Peyer's patch (tissue), 4 donors: ENCODE results near the gene HAUS5. TPM values are rescaled to one million over a fixed set of nuclear protein-coding genes. Genes with fewer than 3 reads are reported as not detected.

ENCODE experiments used
- DNase-seq, 3 donors: peaks; one replicate each; pipeline ENCODE4 v3.0.0-alpha.2; 2017 to 2019
- H3K27ac ChIP-seq, 4 donors: fragments of 200-600 bp; sonication (generic); one replicate each; pipeline ENCODE4 v1.5.1; 2016 to 2019
- H3K27me3 ChIP-seq, 2 donors: fragments of 200-600 bp; sonication (generic); one replicate each; pipeline ENCODE4 v1.5.1; 2019
- H3K36me3 ChIP-seq, 3 donors: fragments of 200-600 bp; sonication (generic); one replicate each; pipeline ENCODE4 v1.5.1; 2016 to 2019
- H3K4me1 ChIP-seq, 4 donors: fragments of 200-600 bp; sonication (generic); one replicate each; pipeline ENCODE4 v1.5.1; 2016 to 2019
- H3K4me3 ChIP-seq, 4 donors: fragments of 200-600 bp; sonication (generic); 1 replicate in 3 of 4; 2 replicates in 1 of 4; pipeline ENCODE4 v1.5.1; 2016 to 2019; ENCODE audit warnings: mild to moderate bottlenecking in 1 of 4
- H3K9me3 ChIP-seq, 4 donors: fragments of 200-600 bp; sonication (generic); one replicate each; pipeline ENCODE4 v1.5.1; 2016 to 2019; ENCODE audit warnings: mild to moderate bottlenecking in 1 of 4
- CTCF ChIP-seq, 6 experiments: fragments of 450-650 bp in 4 of 6; fragments of 200-600 bp in 2 of 6; sonication (generic) in 1 of 6; IDR thresholded peaks; one replicate each; pipeline ENCODE4 v1.5.1; 2017 to 2019; ENCODE audit warnings: antibody characterized with exemption in 6 of 6, mild to moderate bottlenecking in 3 of 6, moderate library complexity in 1 of 6
- POLR2A ChIP-seq, 2 donors: fragments of 450-650 bp; IDR thresholded peaks; one replicate each; pipeline ENCODE4 v1.5.1; 2017; ENCODE audit warnings: antibody characterized with exemption in 2 of 2, mild to moderate bottlenecking in 2 of 2, moderate library complexity in 2 of 2
- total RNA-seq, 4 donors: library from RNA; depleted of rRNA; stranded (reverse); fragments of >200 nt; gene quantifications; one replicate each; pipeline ENCODE4 v1.1.0, GENCODE V29; 2016

Gene HAUS5
- total RNA-seq, 4 donors from 2014 or later: 2.8 to 42.9 (median 8.3) TPM

DNA sequence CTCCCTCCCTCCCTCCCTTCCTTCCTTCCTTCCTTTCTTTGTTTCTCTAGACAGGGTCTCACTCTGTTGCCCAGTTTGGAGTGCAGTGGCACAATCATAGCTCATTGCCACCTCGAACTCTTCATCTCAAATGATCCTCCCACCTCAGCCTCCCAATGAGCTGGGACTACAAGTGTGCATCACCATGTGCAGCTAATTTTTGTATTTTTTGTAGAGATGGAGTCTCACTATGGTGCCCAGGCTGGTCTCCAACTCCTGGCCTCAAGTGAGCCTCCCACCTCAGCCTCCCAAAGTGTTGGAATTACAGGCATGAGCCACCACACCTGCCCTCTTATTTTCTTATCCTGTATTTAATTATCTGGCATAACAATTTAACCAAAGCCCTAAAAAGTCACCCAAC, 58.2 kb downstream of the HAUS5 start:
- H3K36me3 ChIP-seq: no peaks in the 10 kb centered on the region
- no peak overlapping the region for H3K4me3 ChIP-seq
- no peaks in the 10 kb centered on the region for H3K27me3 ChIP-seq
- TF ChIP-seq CTCF (IDR thresholded peaks at IDR 0.05) (no peak), POLR2A (IDR thresholded peaks at IDR 0.05) (no peak)
- H3K9me3 ChIP-seq: no peaks in the 10 kb centered on the region
- peaks cover 0 to 6% (median 0%) of the 10 kb centered on the region in 4 donors for H3K4me1 ChIP-seq
- no peak for DNase-seq
- H3K27ac ChIP-seq: no peak overlapping the region

GRCh38 chr19:35671818-35672217, 59.3 kb downstream of the HAUS5 start:
- no peak overlapping the region for H3K4me3 ChIP-seq
- no peak overlapping the region for H3K27ac ChIP-seq
- H3K9me3 ChIP-seq: no peaks in the 10 kb centered on the region
- H3K4me1 ChIP-seq: peaks cover 0 to 6% (median 0%) of the 10 kb centered on the region in 4 donors
- TF ChIP-seq CTCF (IDR thresholded peaks at IDR 0.05) (no peak), POLR2A (IDR thresholded peaks at IDR 0.05) (no peak)
- DNase-seq: no peak
- no peaks in the 10 kb centered on the region for H3K36me3 ChIP-seq
- no peaks in the 10 kb centered on the region for H3K27me3 ChIP-seq

DNA sequence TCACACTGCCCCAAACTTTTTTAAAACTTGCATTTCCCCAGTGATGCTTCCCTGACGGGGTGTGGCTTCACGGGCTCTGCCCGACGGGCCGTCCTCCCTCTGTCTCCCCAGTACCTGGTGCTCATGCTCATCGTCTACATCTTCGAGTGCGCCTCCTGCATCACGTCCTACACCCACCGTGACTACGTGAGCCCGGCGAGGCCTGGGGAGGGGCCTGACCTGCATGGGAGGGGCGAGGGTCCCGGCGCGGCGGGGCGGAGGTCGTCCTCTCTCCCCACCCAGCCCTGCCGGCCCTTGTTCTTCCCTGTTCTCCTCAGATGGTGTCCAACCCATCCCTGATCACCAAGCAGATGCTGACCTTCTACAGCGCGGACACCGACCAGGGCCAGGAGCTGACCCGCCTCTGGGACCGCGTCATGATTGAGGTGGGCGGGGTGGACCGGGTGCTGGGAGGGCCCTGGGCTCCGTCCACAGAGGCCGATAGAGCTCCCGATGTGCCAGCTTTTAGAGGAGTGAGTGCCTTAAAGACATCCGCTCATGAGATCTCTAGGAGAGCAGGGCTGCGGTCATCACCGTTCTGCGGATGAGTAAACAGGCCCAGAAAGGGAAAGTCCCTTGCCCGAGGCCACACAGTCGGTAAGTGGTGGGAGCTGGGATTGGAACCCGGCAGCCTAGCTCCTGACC, 60.7 kb downstream of the HAUS5 start:
- Histone ChIP-seq H3K4me1 (peaks cover 0 to 6% (median 0%) of the 10 kb centered on the region in 4 donors), H3K36me3 (no peaks in the 10 kb centered on the region), H3K27me3 (no peaks in the 10 kb centered on the region), H3K9me3 (no peaks in the 10 kb centered on the region), H3K27ac (no peak overlapping the region), H3K4me3 (peak overlapping the region; percentile 17 to 45 (median 32))
- TF ChIP-seq CTCF (IDR thresholded peaks at IDR 0.05) (no peak), POLR2A (IDR thresholded peaks at IDR 0.05) (no peak)
- peak in 1 of 3 donors; percentile 58 for DNase-seq

Other genes starting within 250 kb of the HAUS5 start
- under 1 TPM in 1 of 4 donors, not detected in 3; 0.70 TPM for gene GPR42, start 241.7 kb upstream of the HAUS5 start, total RNA-seq
- gene FFAR2, start 164.5 kb upstream of the HAUS5 start, total RNA-seq: 1 to 10 TPM in 2 of 4 donors, under 1 TPM in 1, not detected in 1; 0.80 to 1.8 (median 1.0) TPM
- gene KRTDAP, start 122.3 kb upstream of the HAUS5 start, total RNA-seq: not detected
- 10 to 100 TPM in 2 of 4 donors, 1 to 10 TPM in 1, not detected in 1; 1.9 to 29.7 (median 10.7) TPM for gene DMKN, start 99.1 kb upstream of the HAUS5 start, total RNA-seq
- gene SBSN, start 84.4 kb upstream of the HAUS5 start, total RNA-seq: 1 to 10 TPM in 1 of 4 donors, not detected in 3; 1.0 TPM
- under 1 TPM in 1 of 4 donors, not detected in 3; 0.54 TPM for gene GAPDHS, start 79.3 kb upstream of the HAUS5 start, total RNA-seq
- gene TMEM147, start 67.1 kb upstream of the HAUS5 start, total RNA-seq: 10 to 100 TPM; 34.9 to 59.4 (median 50.9) TPM
- not detected for gene ATP4A, start 49.1 kb upstream of the HAUS5 start, total RNA-seq
- gene PMIS2, start 26.6 kb upstream of the HAUS5 start, total RNA-seq: not detected
- gene RBM42, start 16.3 kb downstream of the HAUS5 start, total RNA-seq: 10 to 100 TPM; 57.3 to 64.4 (median 63.1) TPM
- 1 to 10 TPM in 2 of 4 donors, not detected in 2; 1.6 to 1.8 TPM for gene ETV2, start 29.0 kb downstream of the HAUS5 start, total RNA-seq
- gene COX6B1, start 35.6 kb downstream of the HAUS5 start, total RNA-seq: 100 to 1,000 TPM; 462 to 930 (median 787) TPM
- not detected for gene UPK1A, start 53.8 kb downstream of the HAUS5 start, total RNA-seq
- 1 to 10 TPM in 1 of 4 donors, not detected in 3; 2.5 TPM for gene ZBTB32, start 91.8 kb downstream of the HAUS5 start, total RNA-seq
- gene KMT2B, start 105.3 kb downstream of the HAUS5 start, total RNA-seq: 10 to 100 TPM; 27.8 to 62.6 (median 41.9) TPM
- gene IGFLR1, start 129.7 kb downstream of the HAUS5 start, total RNA-seq: 10 to 100 TPM in 3 of 4 donors, 1 to 10 TPM in 1; 8.3 to 14.2 (median 12.3) TPM
- gene U2AF1L4, start 132.7 kb downstream of the HAUS5 start, total RNA-seq: 10 to 100 TPM; 14.5 to 70.5 (median 34.6) TPM
- gene PSENEN, start 132.9 kb downstream of the HAUS5 start, total RNA-seq: 10 to 100 TPM in 3 of 4 donors, 1 to 10 TPM in 1; 8.3 to 48.2 (median 40.6) TPM
- gene LIN37, start 135.8 kb downstream of the HAUS5 start, total RNA-seq: 10 to 100 TPM; 11.6 to 30.5 (median 20.2) TPM
- gene HSPB6, start 144.3 kb downstream of the HAUS5 start, total RNA-seq: 10 to 100 TPM in 2 of 4 donors, 1 to 10 TPM in 2; 9.2 to 19.8 (median 13.6) TPM
- 10 to 100 TPM in 3 of 4 donors, 1 to 10 TPM in 1; 6.0 to 36.8 (median 27.2) TPM for gene PROSER3, start 145.4 kb downstream of the HAUS5 start, total RNA-seq
- 100 to 1,000 TPM in 1 of 4 donors, 10 to 100 TPM in 2, 1 to 10 TPM in 1; 8.6 to 166 (median 20.0) TPM for gene ARHGAP33, start 162.8 kb downstream of the HAUS5 start, total RNA-seq
- gene PRODH2, start 200.1 kb downstream of the HAUS5 start, total RNA-seq: not detected
- gene NPHS1, start 239.8 kb downstream of the HAUS5 start, total RNA-seq: not detected
- gene KIRREL2, start 244.2 kb downstream of the HAUS5 start, total RNA-seq: 1 to 10 TPM in 1 of 4 donors, not detected in 3; 1.7 TPM